Naive thymus-derived CD4-positive, alpha-beta T cell (primary cell): Measurements from ENCODE around the gene NOP14. TPM values are rescaled to one million over a fixed set of nuclear protein-coding genes. Genes with fewer than 3 reads are reported as not detected.
"Not testable (repeated sequence)": the region's sequence is repeated elsewhere in the genome, so short reads cannot be mapped to it uniquely, and the experiment has no call there.

ENCODE experiments used
- ATAC-seq: fragments of 150-1000 bp; cut with Tn5 transposase; 2 replicates; pipeline ENCODE4 v1.10.0; 2021; ENCODE audit warnings: mild to moderate bottlenecking, moderate library complexity
- CTCF ChIA-PET: fragments of 350-600 bp; sonication (Branson Sonifier 250); formaldehyde crosslinking; loops from one replicate; lab custom pipeline; 2021; ENCODE audit warnings: antibody characterized with exemption; lab: Charles Lee
- POLR2A ChIA-PET: fragments of 350-600 bp; sonication (Branson Sonifier 250); formaldehyde crosslinking; loops from one replicate; lab custom pipeline; 2021; ENCODE audit warnings: antibody characterized with exemption, inconsistent platforms; lab: Charles Lee
- DNase-seq, 9 donors: peaks; one replicate each; pipeline versions ENCODE4 v3.0.0 to v3.0.0-alpha.2; 2020 to 2022; ENCODE audit warnings: mixed read lengths in 1 of 9
- H3K27ac ChIP-seq: one replicate; pipeline ENCODE4 v1.7.0; 2013; ENCODE audit warnings: mild to moderate bottlenecking, low read depth, low read length, moderate library complexity
- H3K27me3 ChIP-seq, 2 donors: one replicate each; pipeline ENCODE4 v1.7.0; 2013; ENCODE audit warnings: low read length in 2 of 2, mild to moderate bottlenecking in 2 of 2, moderate library complexity in 2 of 2; ENCODE audit not compliant: control insufficient read depth in 2 of 2, insufficient read depth in 2 of 2
- H3K36me3 ChIP-seq, 3 experiments: 1 replicate in 2 of 3; 2 replicates in 1 of 3; pipeline ENCODE4 v1.7.0; 2013; ENCODE audit warnings: low read length in 3 of 3, mild to moderate bottlenecking in 3 of 3, moderate library complexity in 1 of 3; ENCODE audit not compliant: insufficient read depth in 3 of 3, control insufficient read depth in 2 of 3
- H3K4me1 ChIP-seq, 2 donors: one replicate each; pipeline ENCODE4 v1.7.0; 2013; ENCODE audit warnings: low read length in 2 of 2, mild to moderate bottlenecking in 2 of 2, moderate library complexity in 1 of 2; ENCODE audit not compliant: control insufficient read depth in 2 of 2, insufficient read depth in 2 of 2
- H3K4me3 ChIP-seq: 2 replicates; pipeline ENCODE4 v1.7.0; 2013; ENCODE audit warnings: mild to moderate bottlenecking, low read length
- H3K9me3 ChIP-seq, 3 experiments: 1 replicate in 2 of 3; 2 replicates in 1 of 3; pipeline ENCODE4 v1.7.0; 2013; ENCODE audit warnings: low read length in 3 of 3; ENCODE audit not compliant: control insufficient read depth in 2 of 3
- H3K27ac Mint-ChIP-seq, 9 donors: one replicate each; pipeline ENCODE4 v1.8.0; 2020 to 2022; ENCODE audit warnings: mixed read lengths in 9 of 9, mild to moderate bottlenecking in 8 of 9, moderate library complexity in 5 of 9, inconsistent platforms in 2 of 9
- H3K27me3 Mint-ChIP-seq, 5 donors: one replicate each; pipeline ENCODE4 v1.8.0; 2021 to 2022; ENCODE audit warnings: mixed read lengths in 5 of 5, mild to moderate bottlenecking in 1 of 5
- H3K36me3 Mint-ChIP-seq, 5 donors: one replicate each; pipeline ENCODE4 v1.8.0; 2020 to 2022; ENCODE audit warnings: mixed read lengths in 5 of 5, mild to moderate bottlenecking in 3 of 5, inconsistent platforms in 1 of 5
- H3K4me1 Mint-ChIP-seq, 7 donors: one replicate each; pipeline ENCODE4 v1.8.0; 2020 to 2022; ENCODE audit warnings: mixed read lengths in 7 of 7, mild to moderate bottlenecking in 3 of 7, inconsistent platforms in 1 of 7
- H3K4me3 Mint-ChIP-seq, 10 donors: one replicate each; pipeline ENCODE4 v1.8.0; 2020 to 2022; ENCODE audit warnings: mild to moderate bottlenecking in 10 of 10, mixed read lengths in 10 of 10, moderate library complexity in 6 of 10, inconsistent platforms in 2 of 10
- H3K9me3 Mint-ChIP-seq, 11 donors: one replicate each; pipeline ENCODE4 v1.8.0; 2020 to 2022; ENCODE audit warnings: mixed read lengths in 11 of 11, mild to moderate bottlenecking in 4 of 11, inconsistent platforms in 1 of 11, moderate library complexity in 1 of 11
- intact Hi-C, 2 donors: fragments of 100-400 bp; cut with micrococcal nuclease; formaldehyde crosslinking; loops; one replicate each; pipeline ENCODE4 v1.15.1; 2023
- polyA plus RNA-seq, 2 donors: library from polyadenylated mRNA; unstranded; fragments of 300-500 nt; fragmentation: Illumina TruSeq; gene quantifications; one replicate each; pipeline ENCODE4 v1.2.3, GENCODE V29; 2021
- total RNA-seq, 6 experiments: library from RNA in 5 of 6; stranded (reverse) in 5 of 6; gene quantifications; 1 replicate in 5 of 6; 2 replicates in 1 of 6; pipeline ENCODE4 v1.2.3 and lab custom pipeline; 2021 to 2026

The NOP14 gene
- total and polyA plus RNA-seq, 7 experiments from 2014 or later = 12.6 to 59.8 (median 33.7) TPM

GRCh38 chr4:2923141-2923551 lies 40.1 kb downstream of the NOP14 start:
- Mint-ChIP-seq H3K4me1 (peaks cover 27 to 52% (median 42%) of the 10 kb centered on the region in 7 donors), H3K4me3 (peak overlapping the region in 8 of 10 donors; percentile 13 to 68 (median 40)), H3K27me3 (no peaks in the 10 kb centered on the region), H3K9me3 (peaks cover 0 to 13% (median 0%) of the 10 kb centered on the region in 11 donors), H3K27ac (peak overlapping the region; percentile 40 to 93 (median 82)), H3K36me3 (peaks cover 12 to 63% (median 33%) of the 10 kb centered on the region in 5 donors)
- Histone ChIP-seq H3K4me1 (peaks cover 14 to 19% of the 10 kb centered on the region in 2 donors), H3K36me3 (peaks cover 0 to 52% (median 23%) of the 10 kb centered on the region in 3 experiments), H3K27ac (peak overlapping the region; percentile 51), H3K9me3 (no peaks in the 10 kb centered on the region), H3K27me3 (no peaks in the 10 kb centered on the region), H3K4me3 (no peak overlapping the region)
- DNase-seq (no peak), ATAC-seq (no peak)
- intact Hi-C loops = no loop called here
- CTCF ChIA-PET = interaction anchor here (0.7 kb wide), 1 partner anchor 42 kb away, joined by 3 read pairs; no protein-coding TSS in a partner anchor
- POLR2A ChIA-PET = interaction anchor here (0.7 to 2.2 kb wide), 4 partner anchors 12 to 442 kb away, joined by 3 to 6 read pairs (median 3); no protein-coding TSS in a partner anchor

- CTCF ChIA-PET = interaction anchor here (0.7 kb wide), 1 partner anchor 41 kb away, joined by 3 read pairs; no protein-coding TSS in a partner anchor
These were observed 40.6 kb downstream of the NOP14 start for GRCh38 chr4:2922453-2923101.

GRCh38 chr4:2918714-2919113 lies 44.5 kb downstream of the NOP14 start:
- H3K4me1 Mint-ChIP-seq = peaks cover 34 to 69% (median 59%) of the 10 kb centered on the region in 7 donors

More at GRCh38 chr4:2922453-2923101, 40.6 kb downstream of the NOP14 start:
- ATAC-seq, intact Hi-C loops, H3K9me3 ChIP-seq, H3K27me3 ChIP-seq, H3K4me3 ChIP-seq, H3K27me3 Mint-ChIP-seq, DNase-seq: not testable (repeated sequence)
- POLR2A ChIA-PET = interaction anchor here (0.6 to 2.2 kb wide), 5 partner anchors 12 to 443 kb away, joined by 3 to 6 read pairs (median 3); no protein-coding TSS in a partner anchor
- peaks cover 27 to 57% (median 47%) of the 10 kb centered on the region in 7 donors for H3K4me1 Mint-ChIP-seq
- peaks cover 14 to 19% of the 10 kb centered on the region in 2 donors for H3K4me1 ChIP-seq
- H3K27ac ChIP-seq = peak overlapping the region; percentile 51
- H3K4me3 Mint-ChIP-seq = peak overlapping the region in 6 of 10 donors; percentile 8 to 62 (median 48)
- H3K36me3 ChIP-seq = peaks cover 0 to 46% (median 23%) of the 10 kb centered on the region in 3 experiments
- H3K9me3 Mint-ChIP-seq = peaks cover 0 to 13% (median 0%) of the 10 kb centered on the region in 11 donors
- peak overlapping the region; percentile 40 to 93 (median 78) for H3K27ac Mint-ChIP-seq
- peaks cover 12 to 65% (median 37%) of the 10 kb centered on the region in 5 donors for H3K36me3 Mint-ChIP-seq

GRCh38 chr4:2918300-2918699 lies 44.9 kb downstream of the NOP14 start:
- CTCF ChIA-PET, H3K27ac ChIP-seq, H3K27me3 ChIP-seq, H3K27me3 Mint-ChIP-seq, intact Hi-C loops, H3K9me3 ChIP-seq, ATAC-seq, POLR2A ChIA-PET, H3K4me3 Mint-ChIP-seq, DNase-seq, H3K4me3 ChIP-seq: not testable (repeated sequence)
- Mint-ChIP-seq H3K4me1 (peaks cover 32 to 65% (median 55%) of the 10 kb centered on the region in 7 donors), H3K36me3 (peaks cover 12 to 71% (median 52%) of the 10 kb centered on the region in 5 donors), H3K27ac (peak overlapping the region in 6 of 9 donors; percentile 8 to 66 (median 23)), H3K9me3 (peaks cover 0 to 16% (median 0%) of the 10 kb centered on the region in 11 donors)
- peaks cover 12 to 15% of the 10 kb centered on the region in 2 donors for H3K4me1 ChIP-seq
- H3K36me3 ChIP-seq = peaks cover under 1 to 39% (median 15%) of the 10 kb centered on the region in 3 experiments

More at GRCh38 chr4:2918714-2919113, 44.5 kb downstream of the NOP14 start:
- CTCF ChIA-PET, intact Hi-C loops, DNase-seq, H3K4me3 Mint-ChIP-seq, H3K9me3 ChIP-seq, POLR2A ChIA-PET, H3K27ac ChIP-seq, H3K27me3 ChIP-seq, H3K27me3 Mint-ChIP-seq, ATAC-seq, H3K4me3 ChIP-seq: not testable (repeated sequence)
- peaks cover 12 to 73% (median 52%) of the 10 kb centered on the region in 5 donors for H3K36me3 Mint-ChIP-seq
- H3K9me3 Mint-ChIP-seq = peaks cover 0 to 16% (median 0%) of the 10 kb centered on the region in 11 donors
- H3K27ac Mint-ChIP-seq = peak overlapping the region in 5 of 9 donors; percentile 21 to 66 (median 40)
- H3K36me3 ChIP-seq = peaks cover 0 to 39% (median 11%) of the 10 kb centered on the region in 3 experiments
- H3K4me1 ChIP-seq = peaks cover 14 to 19% of the 10 kb centered on the region in 2 donors

GRCh38 chr4:2916696-2917095 lies 46.5 kb downstream of the NOP14 start:
- H3K4me3 Mint-ChIP-seq, CTCF ChIA-PET, POLR2A ChIA-PET, ATAC-seq, H3K4me1 ChIP-seq, H3K27ac ChIP-seq, H3K4me3 ChIP-seq, H3K27me3 Mint-ChIP-seq, intact Hi-C loops, H3K9me3 ChIP-seq, H3K27me3 ChIP-seq, DNase-seq: not testable (repeated sequence)
- Mint-ChIP-seq H3K4me1 (peaks cover 22 to 49% (median 41%) of the 10 kb centered on the region in 7 donors), H3K9me3 (peaks cover 0 to 16% (median 0%) of the 10 kb centered on the region in 11 donors), H3K36me3 (peaks cover 8 to 69% (median 47%) of the 10 kb centered on the region in 5 donors), H3K27ac (peak overlapping the region in 3 of 9 donors; percentile 4 to 58 (median 50))
- peaks cover 4 to 49% (median 17%) of the 10 kb centered on the region in 3 experiments for H3K36me3 ChIP-seq

GRCh38 chr4:2915789-2916188 lies 47.4 kb downstream of the NOP14 start:
- H3K36me3 Mint-ChIP-seq = peaks cover 10 to 66% (median 42%) of the 10 kb centered on the region in 5 donors
- H3K27me3 ChIP-seq = no peaks in the 10 kb centered on the region
- H3K36me3 ChIP-seq = peaks cover 4 to 54% (median 22%) of the 10 kb centered on the region in 3 experiments
- no peak overlapping the region for H3K4me3 Mint-ChIP-seq
- POLR2A ChIA-PET = interaction anchor here (0.9 kb wide), 1 partner anchor 20 kb away, joined by 3 read pairs; no protein-coding TSS in a partner anchor
- H3K27me3 Mint-ChIP-seq = no peaks in the 10 kb centered on the region
- no peak overlapping the region for H3K27ac Mint-ChIP-seq
- no peak for DNase-seq
- H3K4me1 Mint-ChIP-seq = peaks cover 15 to 42% (median 33%) of the 10 kb centered on the region in 7 donors
- no peak overlapping the region for H3K27ac ChIP-seq
- ATAC-seq = no peak
- intact Hi-C loops = no loop called here
- peaks cover 0 to 15% (median 0%) of the 10 kb centered on the region in 11 donors for H3K9me3 Mint-ChIP-seq
- no peaks in the 10 kb centered on the region for H3K9me3 ChIP-seq
- H3K4me1 ChIP-seq = no peaks in the 10 kb centered on the region
- H3K4me3 ChIP-seq = no peak overlapping the region
- CTCF ChIA-PET = no interaction called here
